ENCODE data around the gene LCE2C.

GRCh38 chr1:152707860-152708259 is 32.8 kb downstream of the LCE2C start, which contains the start of gene LCE4A:
- no peak for TF ChIP-seq CTCF (IDR thresholded peaks at IDR 0.05)
- no peak for TF ChIP-seq POLR2A (IDR thresholded peaks at IDR 0.05)

Measured in uterus (tissue), 2 donors.